ENCODE data around the gene A1CF.
"Not testable (repeated sequence)": the region's sequence is repeated elsewhere in the genome, so short reads cannot be mapped to it uniquely, and the experiment has no call there.

Gene A1CF

GRCh38 chr10:50782017-50782416, 103.4 kb downstream of the A1CF start:
- DNase-seq = not testable (repeated sequence)

- not testable (repeated sequence) for DNase-seq
Measured at GRCh38 chr10:50780036-50780435, 105.4 kb downstream of the A1CF start.

- DNase-seq = not testable (repeated sequence)
Measured at GRCh38 chr10:50774868-50775267, 110.6 kb downstream of the A1CF start.

- DNase-seq = not testable (repeated sequence)
Measured at GRCh38 chr10:50772042-50772441, 113.4 kb downstream of the A1CF start.

- not testable (repeated sequence) for DNase-seq
Measured at GRCh38 chr10:50766774-50767513, 118.5 kb downstream of the A1CF start.

Data from NCI-H1694 treated with DMSO at 0.1 percent for 48 hours (cell line).